ENCODE results near the gene MISP3.
A peak's percentile ranks its signal among the peaks of the same experiment; 100 is the strongest.

Gene MISP3

GRCh38 chr19:14102756-14103155 lies 30.2 kb downstream of the MISP3 start:
- ATAC-seq (no peak), DNase-seq (no peak)
- Mint-ChIP-seq H3K9me3 (no peaks in the 10 kb centered on the region), H3K27me3 (no peaks in the 10 kb centered on the region), H3K27ac (no peak overlapping the region), H3K4me3 (no peak overlapping the region), H3K4me1 (peaks cover 6% of the 10 kb centered on the region)

GRCh38 chr19:14103310-14103709 lies 30.7 kb downstream of the MISP3 start:
- H3K27ac Mint-ChIP-seq: no peak overlapping the region
- H3K27me3 Mint-ChIP-seq: no peaks in the 10 kb centered on the region
- DNase-seq: no peak
- H3K4me3 Mint-ChIP-seq: no peak overlapping the region
- ATAC-seq: no peak
- peaks cover 6% of the 10 kb centered on the region for H3K4me1 Mint-ChIP-seq
- no peaks in the 10 kb centered on the region for H3K9me3 Mint-ChIP-seq

GRCh38 chr19:14105680-14106079 lies 33.1 kb downstream of the MISP3 start:
- no peak for ATAC-seq
- peaks cover 10% of the 10 kb centered on the region for H3K4me1 Mint-ChIP-seq

DNA sequence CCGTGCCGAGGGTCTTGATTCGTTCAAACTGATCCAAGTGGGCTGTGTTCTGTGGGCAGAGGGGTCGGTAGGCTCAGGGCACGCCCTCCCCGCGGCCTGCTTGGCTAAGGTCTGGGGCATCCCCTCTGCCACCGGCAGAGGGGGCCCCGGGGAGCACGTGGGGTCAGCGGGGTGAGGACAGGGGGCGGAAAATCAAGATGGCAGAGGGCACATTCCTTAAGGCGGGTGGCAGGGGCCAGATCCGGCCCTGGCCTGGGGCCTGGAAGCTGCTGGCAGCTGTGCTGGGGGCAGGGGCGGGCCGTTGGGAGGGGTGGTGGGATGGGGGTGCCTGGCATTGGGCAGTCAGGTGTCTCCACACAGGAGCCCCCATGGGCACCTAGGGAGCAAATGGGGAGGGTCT lies 34.3 kb downstream of the MISP3 start:
- H3K27me3 Mint-ChIP-seq: no peaks in the 10 kb centered on the region
- no peak for DNase-seq

More at GRCh38 chr19:14105680-14106079, 33.1 kb downstream of the MISP3 start:
- no peak overlapping the region for H3K27ac Mint-ChIP-seq
- no peak for DNase-seq
- H3K9me3 Mint-ChIP-seq: no peaks in the 10 kb centered on the region
- no peak overlapping the region for H3K4me3 Mint-ChIP-seq
- H3K27me3 Mint-ChIP-seq: no peaks in the 10 kb centered on the region

GRCh38 chr19:14107581-14108461 lies 35.2 kb downstream of the MISP3 start:
- no peak for DNase-seq
- no peak overlapping the region for H3K27ac Mint-ChIP-seq
- H3K4me3 Mint-ChIP-seq: no peak overlapping the region
- H3K27me3 Mint-ChIP-seq: no peaks in the 10 kb centered on the region
- peaks cover 23% of the 10 kb centered on the region for H3K4me1 Mint-ChIP-seq
- no peak for ATAC-seq
- H3K9me3 Mint-ChIP-seq: no peaks in the 10 kb centered on the region

More for the DNA sequence above, 34.3 kb downstream of the MISP3 start:
- Mint-ChIP-seq H3K4me3 (no peak overlapping the region), H3K9me3 (no peaks in the 10 kb centered on the region), H3K27ac (no peak overlapping the region), H3K4me1 (peaks cover 17% of the 10 kb centered on the region)
- ATAC-seq: no peak

DNA sequence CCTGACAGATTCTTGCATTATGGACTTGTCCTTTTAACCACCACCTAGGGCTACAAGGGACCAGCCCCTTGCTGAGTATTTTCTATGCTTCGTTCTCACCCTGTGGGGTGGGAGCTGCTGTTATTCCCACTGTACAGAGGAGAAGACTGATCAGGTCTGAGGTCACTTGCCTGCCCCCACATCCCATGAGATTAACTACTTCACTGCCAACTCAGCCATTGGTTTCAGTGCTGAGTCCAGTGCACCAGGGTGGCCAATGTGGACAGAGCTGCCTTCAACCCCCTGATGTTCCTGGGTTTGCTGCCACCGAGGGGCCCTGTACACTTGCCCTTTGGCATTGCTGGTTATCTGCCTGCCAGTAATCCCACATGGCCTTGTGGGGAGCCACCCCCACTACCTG lies 38.1 kb downstream of the MISP3 start:
- DNase-seq (no peak), ATAC-seq (no peak)
- Mint-ChIP-seq H3K27me3 (no peaks in the 10 kb centered on the region), H3K4me3 (no peak overlapping the region), H3K9me3 (no peaks in the 10 kb centered on the region), H3K27ac (no peak overlapping the region), H3K4me1 (peaks cover 47% of the 10 kb centered on the region)

DNA sequence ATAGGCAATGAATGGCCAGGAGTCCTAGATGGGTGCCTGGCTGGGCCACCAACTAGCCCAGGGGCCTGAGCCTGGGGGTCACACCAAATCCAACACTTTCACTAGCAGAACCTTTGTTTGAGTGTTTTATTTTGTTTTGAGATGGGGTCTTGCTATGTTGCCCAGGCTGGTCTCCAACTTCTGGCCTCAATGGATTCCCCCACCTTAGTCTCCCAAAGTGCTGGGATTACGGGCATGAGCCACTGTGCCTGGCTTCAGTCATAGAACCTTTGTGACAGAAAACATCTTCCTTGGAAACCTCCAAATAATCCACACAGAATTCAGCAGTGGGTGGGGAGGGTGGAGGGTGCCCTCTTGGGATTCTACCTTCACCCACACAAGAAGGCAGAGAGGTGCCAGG lies 38.9 kb downstream of the MISP3 start:
- H3K27me3 Mint-ChIP-seq: no peaks in the 10 kb centered on the region
- peaks cover 56% of the 10 kb centered on the region for H3K4me1 Mint-ChIP-seq
- ATAC-seq (no peak), DNase-seq (no peak)
- no peak overlapping the region for H3K27ac Mint-ChIP-seq
- H3K9me3 Mint-ChIP-seq: no peaks in the 10 kb centered on the region
- H3K4me3 Mint-ChIP-seq: no peak overlapping the region

DNA sequence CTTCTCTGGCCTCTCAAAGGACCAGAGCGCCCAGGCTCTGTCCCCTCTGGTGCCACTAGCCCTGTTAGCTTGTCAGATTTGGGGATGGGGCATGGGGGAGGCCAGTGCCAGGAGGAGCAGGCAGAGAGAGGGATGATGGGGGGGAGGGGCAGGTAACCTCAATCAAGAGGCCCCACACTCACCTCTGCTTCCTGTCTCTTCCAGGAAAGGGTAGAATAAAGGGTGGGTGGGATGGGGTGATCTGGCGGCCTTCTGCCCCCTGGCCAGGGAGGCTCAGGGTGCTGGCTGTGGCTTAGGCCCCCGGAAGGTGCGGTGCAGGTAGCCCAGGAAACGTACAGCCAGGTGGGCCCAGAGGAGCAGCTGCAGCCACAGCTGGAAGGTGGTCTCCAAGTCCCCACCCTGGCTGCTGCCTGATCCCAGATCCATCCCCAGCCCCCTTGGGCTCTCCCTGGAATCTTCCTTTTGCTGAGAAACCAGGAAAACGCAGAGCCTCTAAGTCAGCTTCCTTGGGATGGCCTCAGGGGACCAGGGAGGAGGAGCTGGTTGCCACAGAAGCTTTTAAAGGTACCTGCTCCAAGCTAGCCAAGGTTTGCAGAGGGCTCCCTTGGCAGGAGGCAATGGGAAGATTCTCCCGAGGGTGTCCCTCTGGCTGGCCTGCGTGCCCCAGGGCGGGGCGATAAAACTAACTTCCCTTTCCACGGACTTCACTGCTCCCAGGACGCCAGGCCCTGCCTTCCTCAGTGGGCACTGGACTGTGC lies 39.6 kb downstream of the MISP3 start:
- Mint-ChIP-seq H3K9me3 (no peaks in the 10 kb centered on the region), H3K27me3 (no peaks in the 10 kb centered on the region), H3K4me1 (peaks cover 61% of the 10 kb centered on the region), H3K4me3 (peak overlapping the region; percentile 1 to 29), H3K27ac (no peak overlapping the region)
- no peak for ATAC-seq
- DNase-seq: no peak

GRCh38 chr19:14112809-14113385 lies 40.3 kb downstream of the MISP3 start:
- Mint-ChIP-seq H3K4me1 (peaks cover 61% of the 10 kb centered on the region), H3K27me3 (no peaks in the 10 kb centered on the region), H3K4me3 (peak overlapping the region; percentile 1 to 29), H3K9me3 (no peaks in the 10 kb centered on the region), H3K27ac (no peak overlapping the region)
- DNase-seq (no peak), ATAC-seq (no peak)

DNA sequence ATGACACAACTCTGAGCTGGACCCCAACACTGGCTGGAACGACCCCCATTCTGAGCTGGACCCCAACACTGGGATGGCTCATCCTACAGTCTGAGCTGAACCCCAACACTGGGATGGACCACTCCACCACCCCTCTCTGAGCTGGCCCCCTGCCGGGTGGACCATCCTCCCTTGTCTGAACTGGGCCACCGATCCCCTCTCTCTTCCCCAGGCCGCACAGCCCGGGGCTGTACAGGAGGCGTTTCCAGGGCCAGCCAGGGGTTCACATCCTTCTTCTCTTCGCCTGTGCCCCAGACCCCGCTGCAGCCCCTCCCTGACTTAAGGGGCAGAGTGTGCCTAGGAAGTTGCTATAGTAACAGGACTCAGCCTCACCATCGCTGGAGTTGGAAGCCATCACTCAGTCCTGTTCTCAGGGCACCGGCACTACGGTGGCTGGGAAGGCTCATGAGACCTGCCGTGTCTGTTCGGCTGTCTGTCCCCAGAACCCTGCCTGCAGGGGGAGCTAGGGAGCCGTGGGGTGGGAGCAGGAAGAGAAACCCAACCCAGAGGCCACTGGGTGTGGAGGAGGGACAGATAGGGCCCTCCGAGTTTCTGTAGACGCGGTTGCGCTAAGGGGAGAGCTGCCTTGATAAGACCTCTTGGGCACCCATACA lies 41.3 kb downstream of the MISP3 start:
- Mint-ChIP-seq H3K9me3 (no peaks in the 10 kb centered on the region), H3K4me3 (peak overlapping the region; percentile 11 to 53), H3K27ac (no peak overlapping the region), H3K4me1 (peaks cover 69% of the 10 kb centered on the region), H3K27me3 (no peaks in the 10 kb centered on the region)
- peak; percentile 39 to 51 for DNase-seq
- ATAC-seq: no peak

DNA sequence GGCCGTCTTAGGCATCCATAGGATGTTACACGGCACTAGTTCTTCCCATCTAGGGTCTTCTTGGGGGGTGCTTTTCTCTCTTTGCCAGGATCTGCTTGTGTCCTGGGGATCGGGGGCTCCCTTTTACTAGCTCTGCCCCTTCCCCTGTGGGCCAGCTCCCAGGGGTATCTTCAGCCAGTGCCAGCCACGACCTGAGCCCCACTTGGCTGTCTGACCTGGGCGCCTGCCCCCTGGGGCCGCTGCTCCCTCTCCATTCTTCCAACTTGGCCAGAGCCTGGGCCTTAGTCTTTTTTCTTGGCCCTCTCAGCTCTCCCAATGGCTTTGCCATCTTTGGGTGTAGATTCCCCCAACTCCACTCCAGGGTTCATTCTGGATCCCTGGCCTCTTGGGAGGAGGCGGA lies 41.9 kb downstream of the MISP3 start:
- Mint-ChIP-seq H3K27me3 (no peaks in the 10 kb centered on the region), H3K4me1 (peaks cover 73% of the 10 kb centered on the region), H3K27ac (no peak overlapping the region), H3K9me3 (no peaks in the 10 kb centered on the region), H3K4me3 (no peak overlapping the region)
- DNase-seq (no peak), ATAC-seq (no peak)

GRCh38 chr19:14114854-14115253 lies 42.3 kb downstream of the MISP3 start:
- no peaks in the 10 kb centered on the region for H3K9me3 Mint-ChIP-seq
- peak; percentile 50 to 61 for DNase-seq
- H3K4me1 Mint-ChIP-seq: peaks cover 73% of the 10 kb centered on the region
- H3K27me3 Mint-ChIP-seq: no peaks in the 10 kb centered on the region
- ATAC-seq: no peak
- H3K4me3 Mint-ChIP-seq: no peak overlapping the region
- no peak overlapping the region for H3K27ac Mint-ChIP-seq

DNA sequence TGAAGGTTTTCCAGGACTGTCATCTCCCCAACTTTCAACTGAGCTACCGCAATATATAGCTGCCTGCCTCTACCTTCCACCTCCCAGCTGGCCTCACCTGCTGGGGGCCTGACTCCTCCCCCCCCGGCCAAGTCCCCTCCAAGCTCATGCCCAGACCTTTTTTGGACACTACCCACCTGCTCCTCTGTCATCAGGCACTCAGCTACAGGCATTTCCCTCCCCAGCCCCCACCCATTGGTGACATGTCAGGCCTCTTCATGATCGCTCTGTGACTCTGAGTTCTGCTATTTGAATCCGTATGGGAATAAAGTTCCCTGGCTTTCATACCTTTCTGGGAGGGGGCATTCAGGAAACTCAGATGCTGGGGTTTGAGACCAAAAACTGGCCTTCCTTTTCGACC lies 43.2 kb downstream of the MISP3 start:
- Mint-ChIP-seq H3K4me1 (peaks cover 69% of the 10 kb centered on the region), H3K27me3 (no peaks in the 10 kb centered on the region), H3K4me3 (peak overlapping the region; percentile 90 to 92), H3K27ac (no peak overlapping the region), H3K9me3 (no peaks in the 10 kb centered on the region)
- ATAC-seq (no peak), DNase-seq (no peak)

DNA sequence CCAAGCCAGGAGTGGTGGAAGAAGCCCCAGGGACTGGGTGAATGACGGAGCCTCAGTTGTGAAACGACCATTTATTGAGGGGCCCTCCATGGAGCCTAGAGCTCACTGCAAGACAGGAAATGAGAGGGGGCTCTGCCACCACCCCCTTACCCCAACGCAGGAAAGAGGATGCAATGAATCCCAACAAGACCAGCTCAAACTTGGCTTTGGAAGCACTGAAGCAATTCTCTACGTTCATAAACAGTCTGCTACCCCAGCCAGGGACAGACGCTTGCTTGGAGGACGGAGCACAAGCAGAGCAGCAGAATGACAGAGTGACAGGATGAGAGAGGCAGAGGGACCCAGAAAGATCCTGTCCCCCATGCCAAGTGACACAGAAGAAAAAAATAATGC lies 43.9 kb downstream of the MISP3 start:
- DNase-seq: no peak
- Mint-ChIP-seq H3K9me3 (no peaks in the 10 kb centered on the region), H3K4me3 (peak overlapping the region; percentile 90 to 92), H3K4me1 (peaks cover 66% of the 10 kb centered on the region), H3K27ac (peak overlapping the region; percentile 90 to 91), H3K27me3 (no peaks in the 10 kb centered on the region)
- ATAC-seq: no peak

DNA sequence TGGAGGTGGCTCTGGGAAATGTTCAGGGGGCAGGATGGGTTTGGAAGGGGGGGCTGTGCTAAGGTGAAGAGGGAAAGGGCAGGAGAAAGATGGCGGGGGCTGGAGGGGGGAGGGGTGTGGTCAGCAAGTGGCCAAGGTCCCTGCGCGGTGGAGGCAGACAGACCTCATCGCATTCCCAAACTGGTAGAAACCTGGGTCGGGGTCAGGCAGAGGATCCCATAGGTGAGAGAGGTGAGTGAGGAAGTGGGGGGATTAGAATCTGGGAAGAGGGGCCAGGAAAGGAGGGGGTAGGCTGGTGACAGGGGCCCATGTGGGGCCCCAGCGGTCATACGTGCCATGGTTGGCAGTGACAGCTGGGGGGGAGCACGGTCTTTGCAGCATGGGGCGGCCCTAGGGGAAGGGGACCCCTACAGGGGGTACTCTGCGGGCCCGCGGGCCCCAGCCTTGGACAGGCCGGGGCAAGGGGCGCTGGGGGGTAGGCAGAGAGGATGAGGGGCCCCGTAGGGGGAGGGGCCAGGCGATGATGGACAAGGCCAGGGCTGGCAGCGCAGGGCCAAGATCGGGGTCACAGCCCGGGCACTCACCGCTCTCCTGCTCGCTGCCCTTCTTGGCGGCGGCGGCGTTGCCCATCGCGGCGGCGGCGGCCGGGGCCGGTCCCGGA lies 44.5 kb downstream of the MISP3 start:
- Mint-ChIP-seq H3K4me1 (peaks cover 61% of the 10 kb centered on the region), H3K4me3 (peak overlapping the region; percentile 90 to 92), H3K27me3 (no peaks in the 10 kb centered on the region), H3K9me3 (no peaks in the 10 kb centered on the region), H3K27ac (peak overlapping the region; percentile 90 to 91)
- ATAC-seq (peak; percentile 16), DNase-seq (no peak)
